Activated CD8-positive, alpha-beta memory T cell treated with anti-CD3 and anti-CD28 coated beads, Interleukin-2, amount 50 U/mL, for 4 hours (primary cell): ENCODE data around the gene PELI3.
"Not testable (repeated sequence)": the region's sequence is repeated elsewhere in the genome, so short reads cannot be mapped to it uniquely, and the experiment has no call there.

Experiments
- DNase-seq: peaks from one replicate; pipeline ENCODE4 v3.0.0-alpha.2; 2020

PELI3 gene

GRCh38 chr11:66448523-66448922 is 18.2 kb upstream of the PELI3 start:
- DNase-seq: no peak

DNA sequence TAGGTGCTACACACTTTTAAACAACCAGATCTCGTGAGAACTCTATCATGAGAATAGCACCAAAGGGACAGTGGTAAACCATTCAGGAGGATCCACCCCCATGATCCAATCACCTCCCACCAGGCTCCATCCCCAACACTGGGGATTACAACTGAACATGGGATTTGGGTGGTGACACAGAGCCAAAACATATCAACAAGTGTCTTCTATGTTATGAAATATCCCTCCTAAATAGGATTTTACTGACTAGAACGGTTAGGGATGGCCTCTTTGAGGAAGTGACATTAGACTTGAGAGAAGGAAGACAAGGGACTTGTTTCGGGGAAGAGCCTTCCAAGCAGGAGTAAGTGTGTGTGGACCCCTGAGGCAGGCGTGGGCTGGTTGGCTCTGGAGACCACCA is 16.1 kb upstream of the PELI3 start:
- no peak for DNase-seq

GRCh38 chr11:66451663-66452062 is 15.0 kb upstream of the PELI3 start:
- no peak for DNase-seq

- DNase-seq: no peak
Measured at GRCh38 chr11:66454247-66454646, 12.5 kb upstream of the PELI3 start.

- DNase-seq: no peak
Measured at GRCh38 chr11:66454828-66455227, 11.9 kb upstream of the PELI3 start.

GRCh38 chr11:66457826-66458225 is 8.9 kb upstream of the PELI3 start:
- no peak for DNase-seq

DNA sequence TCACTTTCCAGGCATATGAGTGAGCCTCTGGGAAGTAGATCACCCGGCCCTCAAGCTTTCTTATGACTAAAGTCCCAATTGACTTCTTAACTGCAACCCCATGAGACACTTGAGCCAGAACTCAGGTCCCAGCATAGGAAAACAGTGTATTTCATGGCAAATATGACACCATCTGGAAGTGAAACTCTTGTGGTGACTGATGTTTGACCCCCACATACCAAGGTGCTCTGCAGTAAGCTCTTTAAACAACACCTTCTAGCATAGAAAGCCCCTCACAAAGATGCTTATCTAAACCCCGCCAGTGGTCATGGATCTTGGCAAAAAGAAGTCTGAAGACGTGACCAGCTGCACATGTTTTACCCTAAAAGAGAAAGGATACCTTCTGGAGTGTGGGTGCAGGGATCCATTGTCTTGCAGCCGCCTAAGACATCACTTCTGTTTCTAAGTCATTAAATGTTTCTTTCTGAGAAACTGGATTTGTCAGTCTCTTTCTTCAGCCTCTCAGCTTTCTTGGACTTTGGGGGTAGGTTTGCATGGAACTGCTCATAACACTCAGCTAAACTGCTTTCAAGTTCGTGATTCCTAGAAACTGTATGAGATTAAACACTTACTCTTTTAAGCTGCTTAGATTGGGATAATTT is 7.4 kb upstream of the PELI3 start:
- no peak for DNase-seq

GRCh38 chr11:66462010-66462409 is 4.7 kb upstream of the PELI3 start:
- no peak for DNase-seq

DNA sequence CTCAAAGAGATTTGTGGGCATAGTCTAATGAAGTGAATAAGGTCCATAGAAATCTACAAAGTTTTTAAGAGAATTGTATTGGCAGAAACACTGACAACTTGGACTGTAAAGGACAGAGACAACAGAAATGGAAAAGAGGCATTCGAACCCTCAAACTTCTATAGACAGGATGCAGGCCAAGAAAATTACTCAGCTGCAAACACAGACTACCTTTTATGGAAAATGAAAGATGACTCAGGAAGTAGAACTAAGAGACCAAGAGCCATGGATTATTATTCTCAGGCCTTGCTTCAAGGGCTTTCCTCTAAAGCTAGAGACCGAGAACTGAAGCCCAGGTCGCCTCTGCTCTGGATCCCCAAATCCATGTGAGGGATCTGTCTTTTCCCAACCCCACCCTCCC is 3.8 kb upstream of the PELI3 start:
- no peak for DNase-seq

- not testable (repeated sequence) for DNase-seq
Measured at GRCh38 chr11:66464116-66464515, 2.6 kb upstream of the PELI3 start.

DNA sequence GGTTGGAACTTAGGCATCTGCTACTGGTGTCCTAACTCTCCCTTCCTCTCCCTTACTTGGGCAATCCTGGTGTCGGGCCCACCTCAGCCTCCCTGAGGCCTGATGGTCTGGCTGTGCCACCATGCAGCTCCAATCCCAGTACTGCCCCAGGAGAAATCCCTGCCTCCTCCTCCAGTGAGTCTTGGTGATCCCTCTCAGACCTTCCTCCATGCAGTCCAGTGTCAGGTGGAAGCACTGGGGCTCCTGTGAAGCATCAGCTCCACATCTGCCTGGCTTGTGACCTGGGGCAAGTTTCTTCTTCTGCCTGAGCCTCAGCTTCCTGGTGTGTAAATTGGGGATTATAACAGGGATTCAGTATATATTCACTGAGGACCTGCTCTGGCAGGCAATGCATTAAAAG is 1.8 kb upstream of the PELI3 start:
- DNase-seq: no peak

DNA sequence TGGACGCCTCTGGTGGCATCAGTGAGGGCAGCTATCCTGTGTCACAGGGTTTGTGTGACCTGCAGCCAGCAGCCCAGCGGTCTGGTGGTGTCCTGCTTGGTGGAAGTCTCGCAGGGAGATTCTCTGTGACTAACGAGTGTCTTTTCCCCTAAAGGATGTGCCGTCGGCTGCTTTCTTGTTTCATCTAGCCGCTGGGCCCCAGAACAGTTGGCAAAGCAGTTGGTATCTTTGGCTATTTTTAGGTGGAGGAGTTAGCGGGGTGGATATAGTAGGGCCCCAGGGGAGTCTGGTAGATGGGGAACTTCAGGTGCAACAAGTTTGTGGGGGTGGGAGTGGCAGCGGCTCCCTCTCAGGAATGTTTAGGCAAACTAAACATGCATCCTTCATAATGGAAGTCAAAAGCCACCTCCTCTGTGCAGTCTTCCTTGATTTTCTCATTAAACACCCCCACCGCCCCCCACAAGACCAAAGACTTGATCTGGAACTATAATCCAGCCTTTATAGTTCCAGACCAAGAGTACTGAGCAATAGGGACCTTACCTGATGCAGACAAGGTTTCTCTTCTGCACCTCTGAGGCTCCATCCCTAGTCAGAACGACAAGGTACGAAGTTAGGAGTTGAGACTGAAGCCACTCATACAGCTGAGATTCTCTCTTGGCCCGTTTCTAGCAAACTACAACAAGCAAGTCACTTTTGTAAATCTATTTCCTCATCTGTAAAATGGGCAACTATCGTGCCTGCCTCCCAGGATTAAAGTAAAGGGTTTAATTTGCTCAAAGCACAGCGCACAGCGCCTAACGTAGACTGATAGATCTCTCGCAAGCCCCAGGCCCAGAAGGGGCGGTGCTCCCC is 1.1 kb upstream of the PELI3 start:
- no peak for DNase-seq

DNA sequence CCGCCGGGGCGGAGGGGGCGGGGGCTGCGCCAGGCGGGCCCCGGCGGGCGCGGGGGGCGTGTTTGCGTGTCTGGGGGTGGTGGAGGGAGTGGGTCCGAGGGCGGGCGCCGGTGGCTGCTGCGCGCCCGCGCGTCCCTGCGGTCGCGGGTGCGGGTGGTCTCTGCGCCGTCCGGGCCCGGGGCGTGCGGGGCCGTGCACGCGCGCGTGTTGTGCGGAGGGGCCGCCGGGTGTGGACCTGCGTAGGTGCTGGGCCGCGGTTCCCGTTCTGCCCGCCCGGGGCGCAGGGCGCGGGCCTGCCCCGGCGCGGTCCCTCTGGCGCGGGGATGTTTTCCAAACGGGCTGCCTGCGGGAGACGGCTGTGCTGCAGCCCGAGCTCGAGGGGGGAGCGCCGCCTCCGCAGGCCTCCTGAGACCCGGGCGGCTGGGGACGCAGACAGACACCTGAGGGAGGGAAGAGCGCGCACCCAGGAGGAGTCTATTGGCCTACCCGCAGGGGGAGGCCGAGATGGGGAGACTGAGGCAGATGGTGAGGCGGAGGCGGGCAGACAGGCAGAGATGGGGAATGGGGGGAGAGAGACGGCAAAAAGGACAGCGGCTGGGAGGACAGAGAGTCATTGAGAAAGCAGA is 442 bp downstream of the PELI3 start:
- DNase-seq: no peak

DNA sequence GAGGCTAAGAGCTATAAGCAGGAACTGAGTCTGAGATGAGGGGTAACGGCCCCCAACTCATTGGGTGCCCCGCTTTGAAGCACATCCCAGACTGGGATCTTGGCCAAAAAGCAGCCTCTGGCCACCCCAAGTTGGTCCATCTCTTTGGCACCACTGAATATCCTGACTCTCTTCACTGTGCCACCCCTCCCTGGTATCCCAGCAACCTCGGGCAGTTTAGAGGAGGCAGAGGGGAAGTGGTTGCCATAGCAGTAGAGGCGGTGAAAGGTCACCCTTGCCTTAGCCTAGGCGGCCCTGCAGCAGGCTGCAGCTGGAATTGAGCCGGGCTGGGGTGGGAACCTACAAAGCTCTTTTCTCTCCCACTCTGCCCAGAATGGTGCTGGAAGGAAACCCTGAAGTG is 1.1 kb downstream of the PELI3 start:
- no peak for DNase-seq

DNA sequence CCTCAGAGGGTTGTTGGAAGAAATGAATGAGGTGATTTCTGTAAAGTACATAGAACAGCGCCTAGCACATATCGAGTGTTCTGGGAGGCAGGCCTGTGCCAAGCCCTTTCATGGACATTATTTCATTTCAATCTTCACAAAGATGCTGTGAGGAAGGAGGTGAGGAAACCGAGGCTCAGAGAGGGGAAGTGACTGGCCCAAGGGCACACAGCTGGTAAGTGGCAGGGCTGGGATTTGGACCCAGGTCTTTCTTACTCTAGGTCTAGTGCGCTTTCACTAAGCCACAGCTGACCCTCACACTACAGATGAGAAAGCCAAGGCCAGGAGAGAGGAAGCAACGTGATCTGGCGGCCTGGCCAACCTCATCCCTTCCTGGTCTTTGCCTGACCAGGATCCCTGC is 2.0 kb downstream of the PELI3 start:
- no peak for DNase-seq

DNA sequence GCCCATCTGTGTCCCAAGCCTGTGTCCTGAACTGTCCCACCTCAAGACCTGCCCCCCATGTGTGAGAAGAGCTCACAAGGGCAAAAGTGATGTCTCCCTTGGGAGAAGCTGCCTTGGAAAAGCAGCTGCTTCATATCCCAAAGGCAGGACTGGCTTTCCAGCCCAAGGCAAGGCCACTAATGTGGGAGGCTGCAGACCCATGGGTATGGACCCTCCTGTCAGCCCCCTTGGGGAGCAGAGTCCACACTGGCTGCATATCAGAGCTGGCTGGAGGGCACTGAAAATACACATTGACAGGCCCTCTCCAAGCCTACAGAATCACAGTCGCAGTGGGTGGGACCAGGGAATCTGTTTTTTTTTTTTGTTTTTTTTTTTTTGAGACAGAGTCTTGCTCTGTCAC is 2.7 kb downstream of the PELI3 start:
- DNase-seq: no peak

DNA sequence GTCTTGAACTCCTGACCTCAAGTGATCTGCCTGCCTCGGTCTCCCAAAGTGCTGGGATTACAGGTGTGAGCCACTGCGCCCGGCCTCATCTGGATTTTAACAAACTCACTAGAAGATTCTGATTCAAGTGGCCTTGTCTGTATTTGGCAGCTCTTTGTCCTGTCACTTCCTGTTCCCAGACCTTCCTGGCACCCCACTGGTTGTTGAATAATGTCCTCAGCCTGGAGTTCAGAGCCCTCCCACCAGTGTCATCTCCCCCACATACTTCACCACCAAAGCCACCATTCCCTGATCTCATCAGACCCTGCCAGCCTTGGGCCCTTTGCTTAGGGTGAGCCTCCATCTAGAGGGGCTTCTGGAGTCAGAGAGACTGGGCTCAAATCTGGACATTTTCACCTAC is 3.3 kb downstream of the PELI3 start:
- no peak for DNase-seq

DNA sequence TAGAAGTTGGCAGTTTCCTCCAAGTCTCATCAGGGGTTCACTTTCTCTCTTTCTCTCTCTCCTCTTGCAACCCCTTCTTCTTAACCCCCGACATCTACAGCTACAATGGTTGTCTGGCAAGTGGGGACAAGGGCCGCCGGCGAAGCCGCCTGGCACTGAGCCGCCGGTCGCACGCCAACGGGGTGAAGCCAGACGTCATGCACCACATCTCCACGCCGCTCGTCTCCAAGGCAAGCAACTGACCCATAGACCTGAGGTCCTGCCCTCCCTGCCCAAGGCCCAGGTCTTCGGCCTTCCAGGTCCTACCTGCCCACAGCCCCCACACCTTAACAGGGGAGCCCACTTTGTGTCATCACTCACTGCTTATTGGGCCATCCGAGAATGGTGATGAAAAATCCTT is 4.4 kb downstream of the PELI3 start:
- no peak for DNase-seq

GRCh38 chr11:66472054-66472453 is 5.3 kb downstream of the PELI3 start:
- DNase-seq: no peak

GRCh38 chr11:66473167-66473566 is 6.5 kb downstream of the PELI3 start:
- no peak for DNase-seq

GRCh38 chr11:66473608-66474515 is 7.2 kb downstream of the PELI3 start:
- DNase-seq: no peak

- DNase-seq: no peak
Measured at GRCh38 chr11:66475349-66476172, 8.9 kb downstream of the PELI3 start.
